Adrenal gland (tissue), 5 donors: ENCODE data around the gene ACAP3.

Experiments used
- POLR2A ChIP-seq, 2 donors: fragments of 450-650 bp; IDR thresholded peaks; one replicate each; pipeline ENCODE4 v1.6.1; 2017; ENCODE audit warnings: antibody characterized with exemption in 2 of 2, mild to moderate bottlenecking in 2 of 2, moderate library complexity in 1 of 2
- TF ChIP-seq, protein P1 (sequence below), 6 experiments: fragments of 450-650 bp in 4 of 6; fragments of 200-600 bp in 2 of 6; sonication (generic) in 1 of 6; IDR thresholded peaks; 1 replicate in 5 of 6; 2 replicates in 1 of 6; pipeline versions ENCODE4 v1.5.1 to v1.8.0; 2016 to 2021; ENCODE audit warnings: antibody characterized with exemption in 6 of 6, mild to moderate bottlenecking in 2 of 6, moderate library complexity in 1 of 6
- donor health status: DM: no; HTN: no; CAD: no.

- TF ChIP-seq, protein P1, sequence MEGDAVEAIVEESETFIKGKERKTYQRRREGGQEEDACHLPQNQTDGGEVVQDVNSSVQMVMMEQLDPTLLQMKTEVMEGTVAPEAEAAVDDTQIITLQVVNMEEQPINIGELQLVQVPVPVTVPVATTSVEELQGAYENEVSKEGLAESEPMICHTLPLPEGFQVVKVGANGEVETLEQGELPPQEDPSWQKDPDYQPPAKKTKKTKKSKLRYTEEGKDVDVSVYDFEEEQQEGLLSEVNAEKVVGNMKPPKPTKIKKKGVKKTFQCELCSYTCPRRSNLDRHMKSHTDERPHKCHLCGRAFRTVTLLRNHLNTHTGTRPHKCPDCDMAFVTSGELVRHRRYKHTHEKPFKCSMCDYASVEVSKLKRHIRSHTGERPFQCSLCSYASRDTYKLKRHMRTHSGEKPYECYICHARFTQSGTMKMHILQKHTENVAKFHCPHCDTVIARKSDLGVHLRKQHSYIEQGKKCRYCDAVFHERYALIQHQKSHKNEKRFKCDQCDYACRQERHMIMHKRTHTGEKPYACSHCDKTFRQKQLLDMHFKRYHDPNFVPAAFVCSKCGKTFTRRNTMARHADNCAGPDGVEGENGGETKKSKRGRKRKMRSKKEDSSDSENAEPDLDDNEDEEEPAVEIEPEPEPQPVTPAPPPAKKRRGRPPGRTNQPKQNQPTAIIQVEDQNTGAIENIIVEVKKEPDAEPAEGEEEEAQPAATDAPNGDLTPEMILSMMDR (IDR thresholded peaks at IDR 0.05): no peak
- TF ChIP-seq POLR2A (IDR thresholded peaks at IDR 0.05): no peak
Measured at GRCh38 chr1:1354271-1355247, 46.8 kb upstream of the ACAP3 start.
